ENCODE data around the gene DHX35.
A peak's percentile ranks its signal among the peaks of the same experiment; 100 is the strongest.

Gene DHX35

GRCh38 chr20:39067526-39068216, 105.5 kb downstream of the DHX35 start:
- no peak for DNase-seq

GRCh38 chr20:39069976-39070375, 107.8 kb downstream of the DHX35 start:
- DNase-seq, result no peak

- peak; percentile 46 to 61 for DNase-seq
Measured at GRCh38 chr20:39070484-39071231, 108.5 kb downstream of the DHX35 start.

GRCh38 chr20:39072132-39072531, 110.0 kb downstream of the DHX35 start:
- no peak for DNase-seq

- no peak for DNase-seq
Measured at GRCh38 chr20:39072653-39073052, 110.5 kb downstream of the DHX35 start.

- DNase-seq, result no peak
Measured at GRCh38 chr20:39075731-39076130, 113.6 kb downstream of the DHX35 start.

- no peak for DNase-seq
Measured at GRCh38 chr20:39076958-39077357, 114.8 kb downstream of the DHX35 start.

- no peak for DNase-seq
Measured at GRCh38 chr20:39080326-39080725, 118.2 kb downstream of the DHX35 start.

- peak; percentile 41 to 88 for DNase-seq
Measured at GRCh38 chr20:39081255-39081654, 119.1 kb downstream of the DHX35 start.

GRCh38 chr20:39082622-39083398, 120.7 kb downstream of the DHX35 start:
- DNase-seq, result no peak

GRCh38 chr20:39083761-39084160, 121.6 kb downstream of the DHX35 start:
- no peak for DNase-seq

GRCh38 chr20:39089029-39089428, 126.9 kb downstream of the DHX35 start:
- no peak for DNase-seq

Measured in SW 1271 (cell line).